Aorta (tissue), 5 donors: ENCODE results near the gene MYO15A. TPM values are rescaled to one million over a fixed set of nuclear protein-coding genes. Genes with fewer than 3 reads are reported as not detected.

Experiments
- ATAC-seq: fragments of 200-7000 bp; cut with Tn5 transposase; one replicate; pipeline ENCODE4 v1.9.1; 2022; ENCODE audit warnings: moderate library complexity; ENCODE audit not compliant: low FRiP score
- DNase-seq, 2 donors: peaks; one replicate each; pipeline ENCODE4 v3.0.0-alpha.2; 2020
- H3K27ac ChIP-seq, 2 donors: one replicate each; pipeline ENCODE4 v1.5.1; 2013; ENCODE audit warnings: low read length in 2 of 2, mild to moderate bottlenecking in 2 of 2, moderate library complexity in 2 of 2, control low read depth in 1 of 2, inconsistent platforms in 1 of 2, low read depth in 1 of 2
- H3K27me3 ChIP-seq, 2 donors: one replicate each; pipeline ENCODE4 v1.6.1; 2013; ENCODE audit warnings: control low read depth in 1 of 2, low read length in 1 of 2, mild to moderate bottlenecking in 1 of 2, moderate library complexity in 1 of 2; ENCODE audit not compliant: insufficient read depth in 2 of 2, control insufficient read depth in 1 of 2
- H3K36me3 ChIP-seq, 2 donors: one replicate each; pipeline ENCODE4 v1.6.1; 2013; ENCODE audit warnings: control low read depth in 1 of 2, low read length in 1 of 2, mild to moderate bottlenecking in 1 of 2; ENCODE audit not compliant: insufficient read depth in 2 of 2, control insufficient read depth in 1 of 2
- H3K4me1 ChIP-seq, 2 donors: one replicate each; pipeline ENCODE4 v1.6.1; 2013; ENCODE audit warnings: low read length in 2 of 2, control low read depth in 1 of 2, mild to moderate bottlenecking in 1 of 2, moderate library complexity in 1 of 2; ENCODE audit not compliant: insufficient read depth in 2 of 2, control insufficient read depth in 1 of 2
- H3K4me3 ChIP-seq, 2 donors: one replicate each; pipeline ENCODE4 v1.5.1; 2013; ENCODE audit warnings: low read length in 2 of 2, control low read depth in 1 of 2, mild to moderate bottlenecking in 1 of 2
- H3K9me3 ChIP-seq: one replicate; pipeline ENCODE4 v1.6.1; 2013; ENCODE audit warnings: mild to moderate bottlenecking, low read length; ENCODE audit not compliant: control insufficient read depth
- WGBS, 2 donors: extraction: QIAGEN DNeasy Blood & Tissue Kit; methylation state at CpG; one replicate each; pipeline ENCODE4 v1.1.7; 2013; 5-methylcytosine and 5-hydroxymethylcytosine counted together
- intact Hi-C, 2 donors: fragments of 100-400 bp; cut with DNase I; formaldehyde crosslinking; loops; one replicate each; pipeline versions ENCODE4 v1.14.2 to v1.15.0; 2022
- polyA plus RNA-seq, 2 donors: library from polyadenylated mRNA; stranded (reverse); fragments of 200-250 nt; gene quantifications; one replicate each; pipeline ENCODE4 v1.2.3, GENCODE V29; 2013
- total RNA-seq, 2 donors: library from RNA; stranded (reverse); fragmentation: NEBNext Ultra II Directional; extraction: Animal tissue kit (Norgen Biotek cat#: 25700); gene quantifications; one replicate each; pipeline ENCODE4 v1.2.1, GENCODE V29; 2021
- donor health status: healthy with polysubstance abuse.
- donor health status: Bipolar disorder and iron deficiency.
- donor health status: DM: no; HTN: no; CAD: no.
- donor health status: DM: no; HTN: no; CAD: no.
- donor health status: DM: yes; HTN: yes; CAD: no.

The MYO15A gene
- total and polyA plus RNA-seq, 4 donors: 0.25 to 7.5 (median 3.2) TPM

DNA sequence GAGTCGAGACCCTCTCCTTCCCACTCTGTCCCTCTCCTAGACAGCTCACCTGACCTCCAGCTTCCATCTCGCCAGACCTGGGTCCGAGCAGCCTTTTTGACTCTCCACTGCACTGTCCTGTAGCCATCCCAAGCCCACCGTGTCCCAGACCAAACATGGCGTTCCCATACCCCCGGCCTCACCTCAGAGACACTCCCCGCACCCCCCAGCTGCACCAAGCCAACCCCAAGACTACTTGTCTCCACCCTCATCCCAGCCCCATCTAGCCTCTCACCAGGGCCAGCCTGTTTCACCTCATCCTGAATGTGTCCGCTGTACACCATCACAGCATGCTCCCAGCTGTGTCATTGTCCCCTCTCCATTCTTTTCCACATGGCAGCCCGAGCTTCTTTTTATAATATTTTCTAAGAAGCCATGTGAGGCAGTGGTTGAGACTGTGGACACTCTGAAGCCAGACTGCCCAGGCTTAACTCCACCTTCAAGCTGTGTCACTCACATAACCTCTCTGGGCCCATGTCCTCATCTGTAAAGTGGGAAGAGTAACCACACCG lies 1.5 kb downstream of the MYO15A start:
- WGBS, 2 donors: 71 to 77% methylated on average over 10 of the region's 10 CpGs
- Histone ChIP-seq H3K4me1 (no peaks in the 10 kb centered on the region), H3K9me3 (no peaks in the 10 kb centered on the region), H3K4me3 (no peak overlapping the region), H3K36me3 (no peaks in the 10 kb centered on the region), H3K27ac (no peak overlapping the region), H3K27me3 (no peaks in the 10 kb centered on the region)
- intact Hi-C loops: no loop called here
- DNase-seq (no peak), ATAC-seq (no peak)

DNA sequence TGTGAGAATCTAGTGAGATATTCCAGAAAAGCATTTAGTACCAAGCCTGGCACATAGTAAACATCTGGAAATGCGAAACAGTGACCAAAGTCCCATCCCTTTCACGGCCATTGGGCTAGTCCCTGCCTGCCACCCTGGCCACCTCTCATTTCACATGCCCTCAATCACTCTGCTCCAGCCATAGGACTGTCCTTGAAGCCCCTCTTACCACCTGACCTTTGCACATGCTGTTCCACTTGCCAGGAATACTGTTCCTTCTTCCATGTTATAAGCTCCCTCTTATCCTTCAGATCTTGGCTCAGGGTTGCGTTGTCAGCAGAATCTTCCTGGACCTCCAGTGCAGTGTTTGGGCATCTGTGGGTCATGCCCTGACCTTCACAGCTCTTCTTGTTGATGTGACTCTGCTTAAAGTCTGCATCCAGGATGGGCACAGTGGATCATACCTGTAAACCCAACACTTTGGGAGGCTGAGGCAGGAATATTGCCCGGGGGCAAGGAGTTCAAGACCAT lies 2.1 kb downstream of the MYO15A start:
- ATAC-seq (no peak), DNase-seq (no peak)
- H3K9me3 ChIP-seq: no peaks in the 10 kb centered on the region
- H3K4me1 ChIP-seq: no peaks in the 10 kb centered on the region
- WGBS, 2 donors: 63 to 70% methylated on average over 4 of the region's 4 CpGs
- no peaks in the 10 kb centered on the region for H3K36me3 ChIP-seq
- intact Hi-C loops: no loop called here
- H3K4me3 ChIP-seq: no peak overlapping the region
- no peaks in the 10 kb centered on the region for H3K27me3 ChIP-seq
- H3K27ac ChIP-seq: no peak overlapping the region

GRCh38 chr17:18111330-18111971 lies 2.9 kb downstream of the MYO15A start:
- 56 to 58% methylated on average over 6 of the region's 6 CpGs for WGBS, 2 donors
- no peaks in the 10 kb centered on the region for H3K36me3 ChIP-seq
- ATAC-seq: no peak

GRCh38 chr17:18115517-18115916 lies 7.0 kb downstream of the MYO15A start:
- ATAC-seq: no peak

More at GRCh38 chr17:18111330-18111971, 2.9 kb downstream of the MYO15A start:
- intact Hi-C loops: no loop called here
- Histone ChIP-seq H3K27me3 (no peaks in the 10 kb centered on the region), H3K27ac (no peak overlapping the region), H3K4me1 (no peaks in the 10 kb centered on the region), H3K4me3 (no peak overlapping the region), H3K9me3 (no peaks in the 10 kb centered on the region)
- DNase-seq: no peak

GRCh38 chr17:18116078-18116477 lies 7.5 kb downstream of the MYO15A start:
- 94 to 96% methylated on average over 5 of the region's 5 CpGs for WGBS, 2 donors
- H3K36me3 ChIP-seq: no peaks in the 10 kb centered on the region
- DNase-seq (no peak), ATAC-seq (no peak)
- peaks cover 2% of the 10 kb centered on the region for H3K9me3 ChIP-seq
- no peaks in the 10 kb centered on the region for H3K27me3 ChIP-seq
- H3K27ac ChIP-seq: no peak overlapping the region
- H3K4me3 ChIP-seq: no peak overlapping the region
- no peaks in the 10 kb centered on the region for H3K4me1 ChIP-seq
- intact Hi-C loops: no loop called here

More at GRCh38 chr17:18115517-18115916, 7.0 kb downstream of the MYO15A start:
- H3K27me3 ChIP-seq: no peaks in the 10 kb centered on the region
- intact Hi-C loops: no loop called here
- H3K4me1 ChIP-seq: no peaks in the 10 kb centered on the region
- H3K4me3 ChIP-seq: no peak overlapping the region
- H3K9me3 ChIP-seq: peaks cover 2% of the 10 kb centered on the region
- no peaks in the 10 kb centered on the region for H3K36me3 ChIP-seq
- 70 to 73% methylated on average over 7 of the region's 7 CpGs for WGBS, 2 donors
- no peak overlapping the region for H3K27ac ChIP-seq
- no peak for DNase-seq

DNA sequence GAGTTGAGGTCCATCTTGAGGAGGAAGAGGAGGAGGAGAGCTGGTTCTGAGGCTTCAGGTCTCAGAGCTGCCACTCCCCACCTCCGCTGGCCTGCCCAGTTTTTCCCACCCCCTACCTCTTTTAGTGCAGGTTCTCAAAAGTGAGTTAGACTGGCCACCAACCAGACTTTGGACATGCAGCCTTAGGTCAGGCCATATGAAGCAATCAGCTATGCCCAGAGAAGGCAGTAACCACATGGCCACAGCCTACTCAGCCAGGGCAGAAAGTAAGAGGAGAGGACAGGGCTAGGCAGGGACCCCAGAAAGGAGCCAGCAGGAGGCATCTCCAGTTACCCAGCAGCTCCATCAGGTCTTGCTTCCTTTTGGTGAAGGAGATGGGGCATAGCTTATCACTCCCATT lies 9.0 kb downstream of the MYO15A start:
- ATAC-seq: no peak
- no peaks in the 10 kb centered on the region for H3K36me3 ChIP-seq
- H3K9me3 ChIP-seq: peaks cover 2% of the 10 kb centered on the region
- H3K27me3 ChIP-seq: no peaks in the 10 kb centered on the region
- 100% methylated on average over 1 of the region's 1 CpG for WGBS, 2 donors
- H3K27ac ChIP-seq: no peak overlapping the region
- H3K4me3 ChIP-seq: no peak overlapping the region
- DNase-seq: no peak
- no peaks in the 10 kb centered on the region for H3K4me1 ChIP-seq
- intact Hi-C loops: no loop called here

- intact Hi-C loops: no loop called here
- 91 to 92% methylated on average over 33 of the region's 33 CpGs for WGBS, 2 donors
- Histone ChIP-seq H3K9me3 (peaks cover 2% of the 10 kb centered on the region), H3K27ac (no peak overlapping the region), H3K36me3 (no peaks in the 10 kb centered on the region), H3K4me1 (no peaks in the 10 kb centered on the region), H3K4me3 (no peak overlapping the region), H3K27me3 (no peaks in the 10 kb centered on the region)
- DNase-seq (no peak), ATAC-seq (no peak)
These were observed 9.7 kb downstream of the MYO15A start for GRCh38 chr17:18117982-18118975.

DNA sequence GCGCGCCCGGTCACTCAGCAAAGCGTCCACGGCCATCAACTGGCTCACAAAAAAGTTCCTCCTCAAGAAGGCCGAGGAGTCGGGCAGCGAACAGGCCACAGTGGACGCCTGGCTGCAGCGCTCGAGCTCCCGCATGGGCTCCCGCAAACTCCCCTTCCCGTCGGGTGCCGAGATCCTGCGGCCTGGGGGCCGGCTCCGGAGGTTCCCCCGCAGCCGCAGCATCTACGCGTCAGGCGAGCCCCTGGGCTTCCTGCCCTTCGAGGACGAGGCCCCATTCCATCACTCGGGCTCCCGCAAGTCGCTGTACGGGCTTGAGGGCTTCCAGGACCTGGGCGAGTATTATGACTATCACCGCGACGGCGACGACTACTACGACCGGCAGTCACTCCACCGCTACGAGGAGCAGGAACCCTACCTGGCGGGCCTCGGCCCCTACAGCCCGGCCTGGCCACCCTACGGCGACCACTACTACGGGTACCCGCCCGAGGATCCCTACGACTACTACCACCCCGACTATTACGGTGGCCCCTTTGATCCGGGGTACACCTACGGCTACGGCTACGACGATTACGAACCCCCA lies 10.7 kb downstream of the MYO15A start:
- Histone ChIP-seq H3K27me3 (no peaks in the 10 kb centered on the region), H3K27ac (no peak overlapping the region), H3K4me3 (no peak overlapping the region), H3K4me1 (no peaks in the 10 kb centered on the region), H3K36me3 (no peaks in the 10 kb centered on the region), H3K9me3 (peaks cover 2% of the 10 kb centered on the region)
- WGBS, 2 donors: 97 to 98% methylated on average over 57 of the region's 57 CpGs
- no peak for ATAC-seq
- DNase-seq: no peak
- intact Hi-C loops: no loop called here
